Measurements from ENCODE around the gene GDA. TPM values are rescaled to one million over a fixed set of nuclear protein-coding genes. Genes with fewer than 3 reads are reported as not detected.

Gene GDA
- total RNA-seq, 1 donor from 2014 or later: 3.1 TPM

- DNase-seq (ENCODE audit: missing footprints): no peak
- intact Hi-C loops (cut with DNase I): no loop called here
- ATAC-seq: no peak
Measured at GRCh38 chr9:72145733-72146505, 3.3 kb upstream of the GDA start.

GRCh38 chr9:72147676-72148075 is 1.6 kb upstream of the GDA start:
- peak; percentile 66 for ATAC-seq
- no peak for DNase-seq (ENCODE audit: missing footprints)
- intact Hi-C loops (cut with DNase I): no loop called here

GRCh38 chr9:72150127-72150526 is 887 bp downstream of the GDA start:
- ATAC-seq: no peak
- intact Hi-C loops (cut with DNase I): no loop called here
- no peak for DNase-seq (ENCODE audit: missing footprints)

GRCh38 chr9:72150661-72151060 is 1.4 kb downstream of the GDA start:
- ATAC-seq (no peak), DNase-seq (ENCODE audit: missing footprints) (no peak)
- intact Hi-C loops (cut with DNase I): no loop called here

- DNase-seq (ENCODE audit: missing footprints) (no peak), ATAC-seq (no peak)
- intact Hi-C loops (cut with DNase I): no loop called here
Measured at GRCh38 chr9:72151104-72151503, 1.9 kb downstream of the GDA start.

- DNase-seq (ENCODE audit: missing footprints) (no peak), ATAC-seq (no peak)
- intact Hi-C loops (cut with DNase I): no loop called here
Measured at GRCh38 chr9:72154468-72155285, 5.4 kb downstream of the GDA start.

GRCh38 chr9:72155301-72155700 is 6.1 kb downstream of the GDA start:
- no peak for DNase-seq (ENCODE audit: missing footprints)
- no peak for ATAC-seq
- intact Hi-C loops (cut with DNase I): no loop called here

GRCh38 chr9:72156586-72156985 is 7.3 kb downstream of the GDA start:
- DNase-seq (ENCODE audit: missing footprints): no peak
- intact Hi-C loops (cut with DNase I): no loop called here
- ATAC-seq: no peak

GRCh38 chr9:72158680-72159079 is 9.4 kb downstream of the GDA start:
- DNase-seq (ENCODE audit: missing footprints): no peak
- no peak for ATAC-seq
- intact Hi-C loops (cut with DNase I): no loop called here

- intact Hi-C loops (cut with DNase I): no loop called here
- DNase-seq (ENCODE audit: missing footprints) (no peak), ATAC-seq (no peak)
Measured at GRCh38 chr9:72160446-72161123, 11.3 kb downstream of the GDA start.

- DNase-seq (ENCODE audit: missing footprints): no peak
- intact Hi-C loops (cut with DNase I): no loop called here
- ATAC-seq: no peak
Measured at GRCh38 chr9:72165326-72165725, 16.1 kb downstream of the GDA start.

- ATAC-seq (no peak), DNase-seq (ENCODE audit: missing footprints) (no peak)
- intact Hi-C loops (cut with DNase I): no loop called here
Measured at GRCh38 chr9:72165821-72166547, 16.7 kb downstream of the GDA start.

GRCh38 chr9:72168075-72168474 is 18.8 kb downstream of the GDA start:
- ATAC-seq (no peak), DNase-seq (ENCODE audit: missing footprints) (no peak)
- intact Hi-C loops (cut with DNase I): no loop called here

GRCh38 chr9:72169178-72169577 is 19.9 kb downstream of the GDA start:
- DNase-seq (ENCODE audit: missing footprints): no peak
- ATAC-seq: peak; percentile 37
- intact Hi-C loops (cut with DNase I): no loop called here

GRCh38 chr9:72173080-72173479 is 23.8 kb downstream of the GDA start:
- DNase-seq (ENCODE audit: missing footprints) (no peak), ATAC-seq (no peak)
- intact Hi-C loops (cut with DNase I): no loop called here

- DNase-seq (ENCODE audit: missing footprints) (no peak), ATAC-seq (no peak)
Measured at GRCh38 chr9:72185561-72185960, 36.3 kb downstream of the GDA start.

GRCh38 chr9:72187121-72187695 is 38.0 kb downstream of the GDA start:
- intact Hi-C loops (cut with DNase I): no loop called here
- ATAC-seq: no peak
- no peak for DNase-seq (ENCODE audit: missing footprints)

More at GRCh38 chr9:72185561-72185960, 36.3 kb downstream of the GDA start:
- intact Hi-C loops (cut with DNase I): no loop called here

GRCh38 chr9:72188232-72188631 is 39.0 kb downstream of the GDA start:
- ATAC-seq (no peak), DNase-seq (ENCODE audit: missing footprints) (no peak)

GRCh38 chr9:72193478-72193881 is 44.2 kb downstream of the GDA start:
- ATAC-seq (no peak), DNase-seq (ENCODE audit: missing footprints) (no peak)
- intact Hi-C loops (cut with DNase I): no loop called here

More at GRCh38 chr9:72188232-72188631, 39.0 kb downstream of the GDA start:
- intact Hi-C loops (cut with DNase I): no loop called here

All from Right ventricle myocardium inferior (tissue), 1 donor.